Progenitor cell of endocrine pancreas (in vitro differentiated cells): ENCODE data around the gene PTGFRN. TPM values are rescaled to one million over a fixed set of nuclear protein-coding genes. Genes with fewer than 3 reads are reported as not detected.

ENCODE experiments used
- DNase-seq: peaks from one replicate; pipeline ENCODE4 v3.0.0; 2021; ENCODE audit warnings: low spot score; ENCODE audit not compliant: unreplicated experiment
- H3K27ac Mint-ChIP-seq: 2 replicates; pipeline ENCODE4 v1.8.0; 2021; ENCODE audit warnings: mild to moderate bottlenecking, moderate library complexity, mixed read lengths
- H3K27me3 Mint-ChIP-seq: 2 replicates; pipeline ENCODE4 v1.8.0; 2021; ENCODE audit warnings: mixed read lengths
- H3K36me3 Mint-ChIP-seq: 2 replicates; pipeline ENCODE4 v1.8.0; 2022; ENCODE audit warnings: mixed read lengths; ENCODE audit not compliant: insufficient read depth
- H3K4me1 Mint-ChIP-seq: 2 replicates; pipeline ENCODE4 v1.8.0; 2021; ENCODE audit warnings: low read depth, mixed read lengths
- H3K4me3 Mint-ChIP-seq: 2 replicates; pipeline ENCODE4 v1.8.0; 2021; ENCODE audit warnings: low read depth, mild to moderate bottlenecking, moderate library complexity, mixed read lengths
- H3K9me3 Mint-ChIP-seq: 2 replicates; pipeline ENCODE4 v1.8.0; 2021; ENCODE audit warnings: low read depth, mixed read lengths
- CTCF ChIP-seq: fragments of 200-600 bp; sonication (generic); IDR thresholded peaks from one replicate; pipeline ENCODE4 v1.5.0; 2021; ENCODE audit warnings: antibody characterized with exemption, mild to moderate bottlenecking; ENCODE audit not compliant: unreplicated experiment
- total RNA-seq: library from RNA; stranded (reverse); gene quantifications from 2 replicates; pipeline ENCODE4 v1.2.1, GENCODE V29; 2021

The PTGFRN gene
- total RNA-seq, 1 donor from 2014 or later, result 42.9 TPM

- no peak for TF ChIP-seq CTCF
- Mint-ChIP-seq H3K9me3 (no peaks in the 10 kb centered on the region), H3K36me3 (peaks cover 7% of the 10 kb centered on the region), H3K27me3 (no peaks in the 10 kb centered on the region), H3K27ac (no peak overlapping the region), H3K4me1 (no peaks in the 10 kb centered on the region), H3K4me3 (no peak overlapping the region)
- no peak for DNase-seq
Observed at GRCh38 chr1:116958110-116958509, 48.4 kb downstream of the PTGFRN start.

GRCh38 chr1:116958977-116959376 lies 49.3 kb downstream of the PTGFRN start:
- Mint-ChIP-seq H3K4me3 (no peak overlapping the region), H3K4me1 (no peaks in the 10 kb centered on the region), H3K27me3 (no peaks in the 10 kb centered on the region), H3K27ac (no peak overlapping the region), H3K9me3 (no peaks in the 10 kb centered on the region), H3K36me3 (peaks cover 7% of the 10 kb centered on the region)
- no peak for TF ChIP-seq CTCF
- DNase-seq, result no peak

- Mint-ChIP-seq H3K27ac (no peak overlapping the region), H3K4me3 (no peak overlapping the region), H3K27me3 (no peaks in the 10 kb centered on the region), H3K4me1 (no peaks in the 10 kb centered on the region), H3K9me3 (no peaks in the 10 kb centered on the region), H3K36me3 (peaks cover 9% of the 10 kb centered on the region)
- no peak for DNase-seq
- no peak for TF ChIP-seq CTCF
Observed at GRCh38 chr1:116961606-116962005, 51.9 kb downstream of the PTGFRN start.

GRCh38 chr1:116962987-116963639 lies 53.4 kb downstream of the PTGFRN start:
- H3K36me3 Mint-ChIP-seq, result peaks cover 20% of the 10 kb centered on the region
- no peaks in the 10 kb centered on the region for H3K9me3 Mint-ChIP-seq
- no peak for DNase-seq
- no peaks in the 10 kb centered on the region for H3K27me3 Mint-ChIP-seq
- H3K27ac Mint-ChIP-seq, result no peak overlapping the region
- H3K4me3 Mint-ChIP-seq, result no peak overlapping the region
- H3K4me1 Mint-ChIP-seq, result no peaks in the 10 kb centered on the region
- TF ChIP-seq CTCF, result no peak

- H3K36me3 Mint-ChIP-seq, result peaks cover 22% of the 10 kb centered on the region
- DNase-seq, result no peak
- H3K27ac Mint-ChIP-seq, result no peak overlapping the region
- no peak for TF ChIP-seq CTCF
- peaks cover 7% of the 10 kb centered on the region for H3K9me3 Mint-ChIP-seq
- no peaks in the 10 kb centered on the region for H3K4me1 Mint-ChIP-seq
- no peaks in the 10 kb centered on the region for H3K27me3 Mint-ChIP-seq
- H3K4me3 Mint-ChIP-seq, result no peak overlapping the region
Observed at GRCh38 chr1:116966791-116967190, 57.1 kb downstream of the PTGFRN start.
